ENCODE data around the gene DNER.
"Not testable (repeated sequence)": the region's sequence is repeated elsewhere in the genome, so short reads cannot be mapped to it uniquely, and the experiment has no call there.

DNER gene

DNA sequence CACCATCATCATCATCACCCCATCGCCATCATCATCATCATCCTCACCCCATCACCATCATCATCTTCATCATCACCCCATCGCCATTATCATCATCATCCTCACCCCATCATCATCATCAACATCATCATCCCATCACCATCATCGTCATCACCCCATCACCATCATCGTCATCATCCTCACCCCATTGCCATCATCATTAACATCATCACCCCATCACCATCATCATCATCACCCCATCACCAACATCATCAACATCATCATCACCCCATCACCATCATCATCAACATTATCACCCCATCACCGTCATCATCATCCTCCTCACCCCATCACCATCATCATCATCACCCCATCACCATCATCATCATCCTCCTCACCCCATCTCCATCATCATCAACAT is 151.0 kb downstream of the DNER start:
- DNase-seq, result no peak

DNA sequence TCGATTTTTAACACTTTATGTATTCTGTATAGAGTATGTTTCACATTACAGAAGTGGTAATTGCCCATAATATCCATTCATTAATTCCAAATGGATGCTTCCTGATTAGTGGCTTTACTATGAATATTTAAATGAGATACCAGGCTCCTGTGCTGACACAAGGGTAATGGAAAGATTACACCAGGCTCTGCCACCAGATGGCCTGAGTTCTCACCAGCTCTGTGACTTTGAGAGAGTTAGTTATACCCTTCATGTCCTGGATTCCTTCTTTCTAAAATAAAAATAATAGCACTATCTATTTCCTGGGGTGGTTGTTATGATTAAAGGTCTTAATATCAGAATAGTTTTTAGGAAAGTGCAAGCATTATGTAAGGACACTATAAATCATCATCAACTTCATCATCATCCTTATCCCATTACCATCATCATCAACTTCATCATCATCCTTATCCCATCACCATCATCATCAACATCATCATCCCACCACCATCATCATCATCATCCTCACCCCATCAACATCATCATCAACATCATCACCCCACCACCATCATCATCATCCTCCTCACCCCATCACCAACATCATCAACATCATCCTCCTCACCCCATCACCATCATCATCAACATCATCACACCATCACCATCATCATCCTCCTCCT is 151.8 kb downstream of the DNER start:
- no peak for DNase-seq

DNA sequence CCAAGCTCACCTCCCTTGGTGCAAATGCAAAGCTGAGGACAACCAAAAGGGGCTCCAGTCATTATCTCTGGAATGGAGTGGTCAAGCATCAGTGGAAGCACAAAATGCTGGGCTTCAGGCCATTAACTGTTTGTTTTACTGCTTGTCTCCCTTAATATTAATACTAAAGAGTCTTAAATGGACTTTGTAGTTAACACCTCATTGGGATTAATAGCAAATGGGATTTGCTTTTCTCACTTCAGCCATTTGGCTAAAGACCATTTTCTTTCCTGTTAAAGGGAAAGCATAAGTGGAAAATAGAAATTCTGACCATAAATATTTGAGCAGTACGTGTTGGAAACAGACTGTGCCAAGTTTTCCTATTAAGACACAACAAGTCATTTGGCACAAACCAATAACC is 154.4 kb downstream of the DNER start:
- DNase-seq, result no peak

DNA sequence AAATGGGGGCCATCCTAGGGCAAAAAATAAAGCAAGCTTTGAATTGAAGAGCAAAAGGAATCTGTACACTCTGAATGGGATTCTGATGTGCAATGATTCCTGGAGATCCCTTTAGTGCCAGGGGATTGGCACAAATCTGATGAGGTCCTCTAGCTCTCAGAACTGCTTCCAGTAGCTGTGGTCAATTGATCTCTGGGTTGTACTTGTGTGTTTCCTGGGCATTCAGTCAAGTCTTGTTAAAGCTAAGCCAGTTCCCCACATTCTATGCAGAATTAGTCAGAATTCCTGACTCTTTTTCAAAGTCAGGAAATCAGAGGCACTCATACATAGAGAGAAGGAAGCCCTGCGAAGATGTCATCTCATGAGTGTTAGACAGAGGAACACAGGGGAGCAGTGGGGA is 161.3 kb downstream of the DNER start:
- DNase-seq, result no peak

DNA sequence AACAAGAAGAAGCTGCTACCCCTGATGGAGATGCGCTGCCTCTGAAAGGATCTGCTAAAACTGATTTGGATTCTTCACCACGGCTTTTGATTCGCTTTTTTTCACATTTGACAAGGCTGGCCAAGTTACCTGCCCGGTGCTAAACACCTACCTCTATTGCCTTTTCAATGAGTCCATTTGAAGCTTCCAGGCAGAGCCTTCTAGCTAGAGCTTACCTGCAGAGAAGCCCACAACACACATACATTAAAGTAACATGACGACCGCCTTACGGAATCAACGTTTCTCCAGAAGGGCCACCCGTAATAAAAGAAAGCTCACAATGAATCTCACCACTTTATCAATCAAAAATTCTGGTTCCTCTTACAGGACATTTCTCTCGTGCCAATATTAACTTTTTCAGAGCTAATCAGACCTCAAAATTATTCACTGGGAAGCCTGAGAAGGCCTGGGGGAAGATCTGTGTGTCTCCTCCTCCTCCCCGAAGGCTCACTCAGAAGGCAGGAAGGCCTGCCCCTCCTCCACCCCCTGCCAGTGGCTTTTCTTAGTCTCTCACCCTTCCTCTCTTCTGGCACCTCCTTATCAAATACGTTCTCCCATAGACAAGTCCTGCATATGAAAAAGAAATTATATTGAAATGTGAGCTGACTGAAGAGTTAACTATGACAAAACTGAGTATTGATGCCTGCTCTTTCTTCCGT is 171.0 kb downstream of the DNER start:
- DNase-seq, result no peak

DNA sequence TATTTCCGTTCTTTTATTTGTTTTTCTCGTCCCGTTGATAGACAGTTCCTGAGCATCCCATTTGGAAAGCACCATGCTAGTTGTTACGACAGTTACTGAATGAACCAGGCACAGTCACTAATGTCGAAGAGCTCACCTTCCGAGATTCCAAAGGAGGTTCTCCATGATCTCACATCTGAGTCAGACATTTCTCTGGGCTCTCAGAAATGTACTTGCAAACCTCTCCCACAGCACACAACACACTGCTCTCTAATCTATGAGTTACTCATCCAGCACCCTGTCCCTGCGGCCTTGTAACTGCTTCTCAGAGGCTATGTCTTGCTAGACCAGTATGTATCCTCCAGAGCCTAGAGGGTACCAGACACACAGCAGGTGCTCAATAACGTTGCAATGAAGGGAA is 174.7 kb downstream of the DNER start:
- DNase-seq, result no peak

DNA sequence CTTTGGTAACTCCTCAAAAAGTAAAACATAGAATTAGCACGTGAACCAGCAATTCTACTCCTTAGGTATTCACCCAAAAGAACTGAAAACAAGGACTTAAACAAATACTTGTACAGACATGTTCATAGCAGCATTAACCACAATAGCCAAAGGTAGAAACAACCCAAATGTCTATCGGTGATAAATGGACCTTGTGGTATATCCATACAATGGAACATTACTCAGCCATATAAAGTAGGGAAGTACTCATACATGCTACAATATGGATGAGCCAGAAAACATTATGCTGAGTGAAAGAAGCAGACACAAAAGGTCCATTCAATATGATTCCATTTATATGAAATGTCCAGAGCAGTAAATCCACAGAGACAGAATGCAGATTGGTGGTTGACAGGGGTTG is 182.8 kb downstream of the DNER start:
- no peak for DNase-seq

DNA sequence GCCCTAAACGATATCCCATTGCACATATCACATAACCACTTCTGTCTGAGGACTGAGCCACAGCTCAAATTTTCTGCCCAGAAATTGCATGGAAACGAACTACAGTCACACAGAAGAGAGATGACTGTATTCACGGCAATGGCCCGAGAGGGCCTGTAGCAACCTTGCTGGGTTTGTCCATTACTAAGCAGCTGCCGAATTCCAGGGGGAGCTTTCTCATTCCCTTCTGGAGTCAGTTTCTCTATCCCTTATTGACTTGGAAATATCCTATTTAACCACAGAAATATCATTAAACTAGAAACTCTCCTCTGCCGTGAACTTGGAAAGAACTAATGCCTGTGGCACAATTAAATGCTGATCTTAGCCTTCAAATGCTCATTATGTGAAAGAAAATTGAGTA is 183.9 kb downstream of the DNER start:
- no peak for DNase-seq

DNA sequence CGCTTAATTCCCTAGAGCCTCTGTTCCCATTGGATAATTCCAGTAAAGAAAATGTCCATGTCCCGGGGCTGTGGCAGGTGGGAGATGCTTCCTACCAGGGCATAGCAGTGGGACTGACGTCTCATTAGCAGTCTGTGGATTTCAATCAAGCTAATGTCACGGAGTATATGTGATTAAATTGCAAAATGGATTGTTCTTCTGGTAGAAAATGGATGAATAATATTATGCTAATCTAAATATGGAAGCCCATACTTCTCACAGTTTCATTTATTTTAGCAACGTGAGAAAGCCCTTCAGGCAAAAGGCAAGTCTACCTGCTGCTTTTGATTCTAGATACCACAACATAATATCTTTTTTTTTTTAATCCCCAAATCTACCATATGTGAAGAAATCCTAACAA is 185.5 kb downstream of the DNER start:
- DNase-seq, result no peak

DNA sequence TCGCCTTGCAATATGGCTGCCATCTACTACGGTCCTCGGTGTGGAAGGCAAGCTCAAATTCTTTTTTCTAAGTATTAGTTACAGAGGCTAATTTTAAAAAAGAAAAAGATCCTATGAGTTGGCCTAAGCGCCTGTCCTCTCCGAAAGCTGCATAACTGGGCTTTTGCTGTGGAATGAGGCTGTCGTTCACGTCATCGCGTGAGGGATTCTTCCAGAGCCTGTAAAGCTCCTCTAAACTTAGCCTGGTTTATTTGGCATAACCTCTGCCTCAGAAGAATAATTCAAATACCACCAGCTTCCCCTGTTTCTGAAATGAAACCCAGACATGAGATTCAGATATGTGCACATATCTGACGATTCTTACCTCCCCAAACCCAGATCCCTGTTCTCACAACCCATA is 187.4 kb downstream of the DNER start:
- DNase-seq, result no peak

DNA sequence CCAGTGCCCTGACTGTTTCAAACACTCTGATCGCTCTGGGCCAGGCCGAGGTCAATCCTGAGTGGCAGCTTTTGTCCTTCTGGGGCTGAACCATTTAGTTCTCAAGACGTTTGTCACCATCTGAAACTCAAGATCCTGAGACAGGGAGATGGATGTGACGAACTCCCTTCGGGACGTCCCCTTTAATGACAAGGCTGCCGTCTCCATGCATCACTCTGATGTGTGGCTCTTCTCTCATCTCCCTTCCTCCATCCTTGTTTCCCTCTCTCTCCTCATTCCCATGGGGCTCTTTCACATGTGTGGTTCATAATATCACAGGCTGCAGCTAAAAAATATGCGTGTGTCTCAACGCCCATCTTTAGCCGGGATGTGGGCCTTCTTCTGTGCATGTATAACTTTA is 189.6 kb downstream of the DNER start:
- DNase-seq, result no peak

DNA sequence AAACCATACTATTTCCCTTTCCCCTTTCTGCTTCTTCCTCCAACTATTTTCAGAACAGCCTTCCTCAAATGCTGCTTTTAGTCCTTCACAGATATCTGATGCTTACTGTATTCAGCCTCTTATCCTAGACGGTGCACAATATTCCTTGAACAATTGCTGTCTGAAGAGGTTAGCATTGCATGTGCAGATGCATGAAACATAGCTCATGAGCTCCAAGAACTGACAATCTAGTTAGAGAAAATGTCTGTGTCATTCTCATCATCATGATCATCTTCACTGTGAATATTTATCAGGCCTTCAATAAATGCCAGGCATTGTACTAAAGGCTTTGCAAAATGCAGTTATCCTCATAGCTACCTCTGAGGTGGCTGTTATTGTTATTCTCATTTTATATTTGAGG is 190.7 kb downstream of the DNER start:
- no peak for DNase-seq

DNA sequence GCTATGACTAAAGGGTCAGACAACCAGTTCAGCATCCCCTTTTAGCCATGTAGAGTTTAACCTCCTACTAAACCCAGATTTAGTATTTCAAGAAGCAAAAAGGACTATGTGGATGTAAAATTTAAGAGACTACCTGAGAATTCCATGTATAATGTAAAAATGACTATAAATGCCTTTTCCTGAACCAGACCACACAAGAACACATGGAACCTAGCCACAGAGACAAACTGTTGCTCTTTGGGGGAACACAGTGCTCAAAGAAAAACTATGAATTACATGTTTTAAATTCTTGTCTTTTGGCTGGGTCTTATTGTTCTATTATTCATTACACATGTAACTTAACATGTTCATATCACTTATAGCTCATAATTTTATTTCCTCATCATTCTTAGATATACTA is 192.8 kb downstream of the DNER start:
- DNase-seq, result no peak

DNA sequence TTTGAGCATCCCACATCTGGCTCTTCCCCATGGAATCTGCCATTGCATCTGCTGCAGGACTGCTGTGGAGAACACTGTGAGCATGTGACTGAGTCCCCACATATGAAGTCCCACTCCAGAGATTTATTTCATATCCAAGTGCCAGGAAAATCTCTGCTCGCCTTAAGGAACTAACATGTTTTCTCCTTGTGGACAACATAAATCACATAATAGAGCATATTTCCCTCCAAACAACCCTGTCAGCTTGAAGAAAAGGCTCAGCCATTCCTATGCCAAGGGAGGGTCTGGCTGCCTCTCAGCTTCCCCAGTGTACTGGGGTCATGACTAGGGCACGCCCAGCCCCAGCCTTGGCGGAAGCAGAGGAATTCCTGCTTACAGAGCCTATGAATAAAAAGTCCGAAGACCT is 193.7 kb downstream of the DNER start:
- no peak for DNase-seq

DNA sequence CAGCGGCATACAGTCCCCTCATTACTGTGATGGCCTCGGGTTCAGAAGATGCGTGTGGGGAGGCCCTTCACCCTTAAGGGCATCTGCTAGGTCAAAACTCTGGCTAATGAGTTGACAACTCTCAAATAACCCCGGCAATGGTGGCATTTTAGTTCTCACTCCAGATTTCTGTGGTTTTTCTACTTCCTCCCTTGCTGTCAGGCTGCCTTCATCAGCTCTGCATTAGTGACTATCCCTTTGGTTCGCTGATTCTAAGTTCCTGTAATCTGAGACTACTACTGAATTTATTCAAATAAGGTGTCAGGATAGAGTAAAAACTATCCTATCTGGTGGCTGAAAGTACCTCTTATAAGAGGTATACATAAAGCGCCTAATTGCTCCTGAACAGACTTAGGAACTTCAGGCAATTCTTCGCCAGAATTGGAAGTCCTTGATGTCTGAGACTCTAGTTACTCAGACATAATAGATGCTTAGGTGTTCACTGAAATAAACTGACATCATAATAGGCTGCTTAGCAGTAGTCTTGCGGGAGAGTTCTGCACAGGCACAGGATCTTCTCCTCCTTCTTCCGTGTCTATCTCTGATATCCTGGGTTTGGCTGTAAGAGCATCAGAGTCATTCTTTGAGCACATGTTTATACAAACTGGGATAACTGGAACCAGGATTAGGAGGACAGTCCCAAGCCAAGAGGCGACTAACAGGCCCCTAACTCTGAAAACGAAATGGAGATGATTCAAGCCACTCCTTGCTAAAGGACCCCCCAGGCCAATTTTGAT is 194.5 kb downstream of the DNER start:
- DNase-seq, result no peak

DNA sequence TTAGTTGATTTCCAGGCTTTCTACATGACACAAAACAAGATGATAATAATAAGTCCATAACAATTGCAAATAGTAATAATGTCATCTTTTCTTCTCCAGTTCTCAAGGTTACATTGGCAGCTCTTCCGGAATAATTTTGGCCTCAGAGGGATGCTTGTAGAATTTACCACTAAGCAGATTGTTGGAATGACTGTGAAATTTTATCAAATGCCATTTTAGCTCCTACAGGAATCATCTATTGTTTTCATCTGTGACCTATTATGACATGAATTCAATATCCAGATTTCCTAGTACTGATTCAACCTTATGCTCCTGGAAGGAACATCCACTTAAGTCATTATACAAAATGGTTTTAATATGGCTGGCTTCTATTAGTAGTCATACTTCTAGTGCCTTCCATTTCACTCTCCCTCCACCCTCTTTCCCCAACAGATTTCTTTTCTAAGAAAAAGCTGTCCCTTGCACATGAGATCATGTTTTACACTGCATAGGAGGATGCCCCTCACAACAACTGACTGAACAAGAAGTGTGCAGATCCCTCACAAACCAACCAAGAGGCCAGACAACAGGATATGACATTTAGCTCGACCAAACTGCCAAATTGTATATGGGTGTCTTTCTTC is 200.0 kb downstream of the DNER start:
- DNase-seq, result no peak

DNA sequence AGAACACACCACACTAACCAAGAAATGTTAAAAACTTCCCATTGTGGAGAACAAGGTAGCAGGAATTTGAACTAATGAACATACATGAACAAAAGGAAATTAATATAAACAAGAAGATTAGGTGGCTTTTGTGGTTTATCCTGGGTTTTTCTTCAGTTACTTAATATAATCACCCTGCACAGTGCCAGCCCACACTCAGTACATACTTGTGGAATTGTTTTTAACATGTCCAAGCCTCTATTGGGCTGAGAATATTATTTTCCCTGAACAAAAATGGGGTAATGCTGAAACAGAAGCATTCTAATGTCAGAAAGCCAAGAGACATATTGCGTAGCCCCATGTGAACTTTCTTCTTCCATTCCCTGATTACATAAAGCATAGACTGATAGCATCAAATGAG is 202.8 kb downstream of the DNER start:
- no peak for DNase-seq

DNA sequence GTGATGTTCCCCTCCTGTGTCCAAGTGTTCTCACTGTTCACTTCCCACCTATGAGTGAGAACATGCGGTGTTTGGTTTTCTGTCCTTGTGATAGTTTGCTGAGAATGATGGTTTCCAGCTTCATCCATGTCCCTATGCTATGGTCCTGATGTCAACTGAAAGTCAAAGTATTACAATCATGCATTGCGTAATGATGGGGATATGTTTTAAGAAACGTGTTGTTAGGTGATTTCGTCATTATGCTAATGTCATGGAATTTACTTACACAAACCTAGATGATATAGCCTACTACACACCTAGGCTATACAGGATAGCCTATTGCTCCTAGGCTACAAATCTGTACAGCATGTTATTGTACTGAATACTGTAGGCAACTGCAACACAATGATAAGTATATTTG is 207.7 kb downstream of the DNER start:
- DNase-seq, result not testable (repeated sequence)

DNA sequence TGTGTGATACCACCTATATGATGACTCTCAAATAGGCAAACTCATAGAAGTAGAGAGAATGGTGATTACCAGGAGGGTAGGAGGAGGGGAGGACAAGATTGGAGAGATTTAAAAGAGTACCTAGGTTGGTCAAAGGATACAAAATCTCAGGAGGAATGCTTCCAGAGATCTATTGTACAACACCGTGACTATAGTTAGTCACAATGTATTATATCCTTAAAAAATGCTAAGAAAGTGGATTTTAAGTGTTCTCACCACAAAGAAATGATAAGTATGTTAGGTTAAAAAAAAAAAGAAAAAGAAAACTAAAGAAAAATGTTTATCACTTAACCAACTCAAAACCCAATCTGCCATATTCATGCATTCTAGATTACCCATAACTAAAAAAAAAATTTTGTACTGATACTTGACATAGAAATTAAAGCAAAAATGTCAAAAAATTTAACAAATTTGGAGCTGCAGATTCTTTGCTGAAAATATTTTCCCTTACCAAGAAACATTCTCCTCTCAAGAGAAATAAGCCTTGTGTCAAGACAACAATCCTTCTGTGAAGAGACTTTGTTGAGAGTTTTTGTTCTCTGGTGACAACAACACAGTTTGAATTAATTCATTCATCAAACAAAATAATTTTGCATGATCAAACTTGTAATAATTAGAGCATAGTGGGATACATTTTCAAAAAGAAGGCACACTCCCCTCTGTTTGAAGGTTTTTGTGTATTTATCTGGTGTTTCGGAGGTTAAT is 213.1 kb downstream of the DNER start:
- DNase-seq, result no peak

DNA sequence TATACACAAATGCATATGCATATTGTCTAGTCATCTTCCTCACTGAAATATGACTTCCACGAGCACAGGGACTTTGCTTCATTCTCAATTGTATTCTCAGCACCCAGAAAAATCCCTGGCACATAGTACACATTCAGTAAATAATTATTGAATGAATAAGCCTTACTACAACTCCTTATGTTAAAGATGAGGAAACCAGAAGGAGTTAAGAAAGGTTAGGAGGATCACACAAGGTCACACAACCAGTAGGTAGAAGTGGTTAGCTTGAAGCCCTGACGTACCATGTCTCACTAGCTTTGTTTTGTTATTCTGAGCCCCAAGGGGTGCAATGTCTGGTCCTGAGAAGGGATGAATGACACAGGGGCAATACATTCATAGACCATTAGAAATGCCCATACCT is 222.3 kb downstream of the DNER start:
- DNase-seq, result no peak

DNA sequence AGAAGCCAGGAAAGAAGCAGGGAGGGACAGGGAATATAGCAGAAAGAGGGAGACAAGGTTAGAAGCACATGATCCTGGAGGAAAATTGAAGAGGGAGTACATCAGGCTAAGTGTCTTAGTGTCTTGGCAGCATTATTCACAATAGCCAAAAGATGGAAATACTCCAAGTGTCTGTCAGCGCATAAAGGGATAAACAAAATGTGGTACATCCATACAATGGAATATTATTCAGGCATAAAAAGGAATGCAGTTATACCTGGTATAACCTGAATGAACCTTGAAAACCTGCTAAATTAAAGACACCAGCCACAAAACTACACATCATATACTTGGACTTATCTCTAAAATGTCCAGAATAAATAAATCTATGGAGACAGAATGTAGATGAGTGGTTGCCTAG is 224.2 kb downstream of the DNER start:
- DNase-seq, result no peak

DNA sequence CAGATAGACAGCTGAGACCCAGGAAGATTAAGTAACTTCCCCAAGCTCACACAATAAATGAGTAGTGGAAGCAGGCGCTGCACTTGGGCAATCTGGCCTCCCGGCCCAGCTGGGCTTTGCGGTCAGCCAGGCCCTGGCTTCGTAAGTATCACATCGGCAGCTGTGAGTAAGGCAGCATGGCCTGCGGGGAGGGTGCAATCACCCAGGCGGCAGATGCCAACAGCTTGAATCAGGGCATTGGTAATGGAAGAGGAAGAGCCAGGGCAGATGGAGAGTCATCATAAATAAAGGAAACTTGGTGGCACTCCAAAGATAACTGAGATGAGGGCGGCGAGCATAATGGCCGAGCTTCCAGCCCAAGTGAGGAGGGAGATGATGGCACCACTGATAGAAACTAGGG is 225.3 kb downstream of the DNER start:
- DNase-seq, result peak; percentile 33

DNA sequence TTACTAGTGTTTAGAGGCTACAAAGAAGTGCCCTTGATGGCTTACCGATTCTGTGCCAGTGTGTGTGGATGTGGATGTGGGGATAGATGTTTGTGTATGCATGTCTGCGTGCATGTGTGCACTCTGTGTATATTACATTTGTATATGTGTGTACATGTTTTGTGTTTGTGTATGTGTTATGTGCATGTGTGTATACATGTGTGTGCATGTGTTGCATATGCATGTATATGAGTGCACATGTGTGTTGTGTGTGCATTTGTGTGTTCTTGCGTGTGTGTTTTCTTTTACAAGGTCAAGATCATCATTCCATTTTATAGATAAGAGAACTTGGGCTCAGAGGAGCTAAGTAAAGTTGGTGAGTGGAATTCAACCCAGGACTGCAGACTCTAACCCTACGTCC is 226.1 kb downstream of the DNER start:
- DNase-seq, result no peak
